ENCODE data around the gene NFATC3.

DNA sequence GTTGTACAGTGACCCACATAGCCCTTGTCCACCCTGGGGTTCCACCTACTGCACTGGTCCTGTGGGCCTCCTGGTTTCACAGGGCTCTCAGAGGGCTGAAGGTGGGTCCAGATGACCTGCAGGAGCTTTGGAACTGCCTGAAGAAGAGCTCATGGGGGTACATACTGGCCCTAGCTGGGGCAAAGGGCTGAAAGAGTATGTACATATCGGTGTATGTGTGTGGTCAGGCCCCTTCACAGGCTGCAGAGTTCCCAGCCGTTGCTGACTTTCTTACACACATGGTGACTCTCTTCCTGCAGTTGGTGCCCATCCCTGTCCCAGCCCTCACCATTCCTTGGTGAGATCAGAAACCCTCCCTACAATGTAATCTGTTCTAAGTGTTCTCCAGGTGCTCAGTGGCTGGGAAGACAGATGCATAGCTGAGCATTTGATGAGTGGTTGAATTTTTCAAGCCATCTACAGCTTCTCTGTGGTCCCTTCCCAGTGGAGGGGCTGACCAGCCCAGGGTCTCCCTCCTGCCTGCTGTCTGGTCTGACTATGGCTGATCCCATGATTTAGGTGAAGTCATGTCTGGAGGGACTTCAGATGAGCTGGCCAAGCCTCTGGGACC is 2.4 kb upstream of the NFATC3 start:
- TF ChIP-seq, protein P1, sequence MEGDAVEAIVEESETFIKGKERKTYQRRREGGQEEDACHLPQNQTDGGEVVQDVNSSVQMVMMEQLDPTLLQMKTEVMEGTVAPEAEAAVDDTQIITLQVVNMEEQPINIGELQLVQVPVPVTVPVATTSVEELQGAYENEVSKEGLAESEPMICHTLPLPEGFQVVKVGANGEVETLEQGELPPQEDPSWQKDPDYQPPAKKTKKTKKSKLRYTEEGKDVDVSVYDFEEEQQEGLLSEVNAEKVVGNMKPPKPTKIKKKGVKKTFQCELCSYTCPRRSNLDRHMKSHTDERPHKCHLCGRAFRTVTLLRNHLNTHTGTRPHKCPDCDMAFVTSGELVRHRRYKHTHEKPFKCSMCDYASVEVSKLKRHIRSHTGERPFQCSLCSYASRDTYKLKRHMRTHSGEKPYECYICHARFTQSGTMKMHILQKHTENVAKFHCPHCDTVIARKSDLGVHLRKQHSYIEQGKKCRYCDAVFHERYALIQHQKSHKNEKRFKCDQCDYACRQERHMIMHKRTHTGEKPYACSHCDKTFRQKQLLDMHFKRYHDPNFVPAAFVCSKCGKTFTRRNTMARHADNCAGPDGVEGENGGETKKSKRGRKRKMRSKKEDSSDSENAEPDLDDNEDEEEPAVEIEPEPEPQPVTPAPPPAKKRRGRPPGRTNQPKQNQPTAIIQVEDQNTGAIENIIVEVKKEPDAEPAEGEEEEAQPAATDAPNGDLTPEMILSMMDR (IDR thresholded peaks at IDR 0.05) = no peak
- no peak for TF ChIP-seq POLR2A (IDR thresholded peaks at IDR 0.05)

Data from heart left ventricle (tissue), 13 donors.